Amniotic epithelial cell (primary cell): ENCODE measurements around the gene COMT.

Experiments used
- DNase-seq: peaks from one replicate; pipeline ENCODE4 v3.0.0-alpha.2; 2010; ENCODE audit warnings: low read depth

Gene COMT

DNA sequence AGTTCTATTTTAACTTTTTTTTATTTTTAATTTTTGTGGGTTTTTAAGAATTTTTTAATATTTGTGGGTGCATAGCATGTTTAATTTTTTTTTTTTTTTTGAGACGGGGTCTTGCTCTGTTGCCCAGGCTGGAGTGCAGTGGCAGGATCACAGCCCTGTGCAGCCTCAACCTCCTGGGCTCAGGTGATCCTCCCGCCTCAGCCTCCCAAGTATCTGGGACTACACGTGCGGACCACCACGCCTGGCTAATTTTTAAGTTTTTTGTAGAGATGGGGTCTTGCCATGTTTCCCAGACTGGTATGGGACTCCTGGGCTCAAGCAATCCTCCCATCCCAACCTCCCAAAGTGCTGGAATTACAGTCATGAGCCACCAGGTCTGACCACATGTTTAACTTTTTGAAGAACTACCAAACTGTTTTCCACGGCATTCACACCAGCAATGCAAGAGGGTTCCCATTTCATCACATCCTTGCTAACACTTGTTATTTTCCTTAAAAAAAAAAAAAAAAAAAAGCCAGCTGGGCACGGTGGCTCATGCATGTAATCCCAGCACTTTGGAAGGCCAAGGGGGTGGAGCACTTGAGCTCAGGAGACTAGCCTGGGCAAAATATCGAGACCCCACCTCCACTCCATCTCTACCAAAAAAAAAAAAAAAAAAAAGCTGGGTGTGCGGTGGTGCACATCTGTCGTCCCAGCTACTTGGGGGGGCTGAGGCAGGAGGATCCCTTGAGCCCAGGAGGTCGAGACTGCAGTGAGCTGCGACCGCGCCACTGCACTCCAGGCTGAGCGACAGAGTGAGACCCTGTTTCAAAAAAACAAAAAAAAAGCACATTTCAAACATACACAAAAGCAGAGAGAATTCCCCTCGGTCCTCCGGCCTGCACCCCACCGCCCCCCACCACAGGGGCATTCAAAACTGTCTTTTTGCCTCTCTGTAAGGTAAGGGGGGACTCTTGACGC is 16.8 kb downstream of the COMT start:
- peak; percentile 67 for DNase-seq

DNA sequence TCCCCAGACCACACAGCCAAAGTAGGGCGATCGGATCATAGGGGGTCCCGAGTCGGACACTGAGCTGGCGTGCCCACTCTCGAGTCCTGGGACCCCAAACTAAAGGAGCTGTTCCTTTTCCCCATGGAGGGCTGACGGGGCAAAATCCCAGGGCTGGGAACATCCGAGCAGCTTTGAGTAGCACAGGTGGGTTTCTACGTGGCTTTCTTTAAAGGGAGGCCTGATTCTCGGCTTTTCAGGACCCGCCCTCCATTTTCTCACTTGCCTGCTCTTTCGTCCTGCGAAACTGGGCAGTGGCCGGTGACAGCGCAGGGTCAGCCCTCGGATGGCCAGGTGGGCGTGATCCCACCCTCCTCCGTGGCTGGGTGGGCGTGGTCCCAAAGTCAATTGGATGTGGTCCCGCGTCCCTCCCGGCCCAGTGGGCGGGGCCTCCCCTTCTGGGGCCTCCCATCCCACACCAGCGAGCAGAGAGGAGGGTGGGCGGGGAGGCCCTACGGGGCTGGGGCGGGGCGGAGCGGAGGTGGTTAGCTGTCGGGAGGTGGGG is 17.5 kb downstream of the COMT start:
- peak; percentile 60 for DNase-seq

DNA sequence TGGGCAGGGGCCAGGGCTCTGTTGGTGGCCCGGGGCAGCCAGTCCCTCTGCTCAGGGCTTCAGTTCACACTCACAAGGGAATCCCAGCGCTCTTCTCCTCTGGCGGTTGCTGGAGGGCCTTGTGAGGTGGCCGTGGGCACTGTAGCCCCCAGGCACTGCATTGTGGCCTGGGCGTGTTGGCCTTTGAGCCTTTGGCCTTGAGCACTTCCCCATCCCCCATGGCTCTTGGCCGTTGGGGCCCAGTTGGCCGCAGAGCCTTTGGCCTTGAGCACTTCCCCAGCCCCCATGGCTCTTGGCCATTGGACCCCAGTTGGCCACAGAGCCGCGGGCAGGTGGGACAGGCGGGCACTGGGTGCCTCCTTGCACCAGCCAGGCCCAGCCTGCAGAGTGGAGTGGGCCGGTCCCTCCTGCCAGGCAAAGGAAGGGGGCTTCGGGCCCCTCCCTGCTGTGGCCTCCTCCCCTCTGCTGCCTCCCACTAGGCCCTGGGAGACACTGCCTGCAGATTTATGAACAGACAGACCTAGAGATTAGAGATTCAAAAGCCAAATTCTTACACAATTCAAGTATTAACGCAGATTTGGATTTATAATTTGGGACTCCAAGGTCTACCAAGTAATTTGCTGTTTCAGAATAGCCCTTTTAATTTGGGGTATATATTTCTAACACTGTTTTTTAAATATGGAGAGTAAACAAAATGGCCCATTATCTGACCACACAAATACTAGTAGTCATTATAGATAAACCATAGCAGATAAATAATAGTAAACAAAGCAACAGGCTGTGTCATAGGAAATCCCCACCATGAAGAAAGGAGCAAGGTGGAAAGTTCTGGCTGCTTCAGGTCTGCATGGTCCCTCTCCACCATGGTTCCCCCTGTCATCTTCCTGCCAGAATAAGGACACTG is 18.3 kb downstream of the COMT start:
- peak; percentile 55 for DNase-seq

DNA sequence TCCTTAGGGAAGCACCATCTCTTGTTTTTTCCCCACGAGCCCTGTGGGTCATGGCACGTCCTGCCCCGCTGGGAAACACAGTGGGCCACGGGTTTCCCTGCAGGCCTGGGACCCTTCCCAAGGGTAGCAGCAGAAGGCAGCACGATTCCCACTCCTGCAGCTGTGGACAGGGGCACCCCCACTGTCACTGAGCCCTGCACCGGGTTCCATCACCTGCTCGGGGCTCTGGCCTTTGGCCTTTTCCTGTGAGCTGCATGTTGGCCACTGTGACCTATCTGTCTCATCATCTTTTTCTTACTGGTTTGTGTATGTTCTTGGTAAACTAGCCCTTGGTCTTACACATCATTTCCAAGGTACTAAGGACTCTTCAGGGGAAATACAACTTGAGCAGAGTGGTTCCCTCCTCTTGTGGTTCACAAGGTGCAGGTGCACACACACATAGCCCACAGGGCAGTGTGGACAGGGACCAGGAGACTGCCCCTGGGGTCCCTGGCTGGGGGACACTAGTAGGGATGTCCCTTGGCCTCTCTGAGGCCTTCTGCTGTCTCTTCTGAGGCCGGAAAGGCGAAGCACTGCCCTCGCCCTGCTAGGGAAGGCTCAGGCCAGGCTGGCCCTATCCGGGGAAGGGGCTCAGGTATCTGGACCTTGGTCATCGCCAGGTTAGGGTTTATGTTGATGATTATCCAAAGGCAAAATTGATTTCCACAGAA is 19.1 kb downstream of the COMT start:
- no peak for DNase-seq

DNA sequence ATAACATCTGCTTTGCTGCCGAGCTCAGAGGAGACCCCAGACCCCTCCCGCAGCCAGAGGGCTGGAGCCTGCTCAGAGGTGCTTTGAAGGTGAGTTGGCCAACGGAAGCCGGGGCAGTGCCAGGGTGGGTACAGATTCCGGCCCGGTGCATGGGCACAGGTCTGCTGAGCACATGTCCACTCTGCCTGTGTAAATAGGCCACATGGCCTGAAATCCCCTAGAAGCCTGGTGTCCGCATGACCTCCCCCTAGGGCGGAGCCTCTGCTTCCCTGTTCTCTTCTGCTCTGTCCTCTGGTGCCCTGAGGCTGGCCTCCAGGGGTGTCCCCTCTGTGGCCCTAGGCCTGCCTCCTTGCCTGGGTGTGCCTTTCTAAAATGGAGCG is 19.6 kb downstream of the COMT start:
- DNase-seq, result no peak

DNA sequence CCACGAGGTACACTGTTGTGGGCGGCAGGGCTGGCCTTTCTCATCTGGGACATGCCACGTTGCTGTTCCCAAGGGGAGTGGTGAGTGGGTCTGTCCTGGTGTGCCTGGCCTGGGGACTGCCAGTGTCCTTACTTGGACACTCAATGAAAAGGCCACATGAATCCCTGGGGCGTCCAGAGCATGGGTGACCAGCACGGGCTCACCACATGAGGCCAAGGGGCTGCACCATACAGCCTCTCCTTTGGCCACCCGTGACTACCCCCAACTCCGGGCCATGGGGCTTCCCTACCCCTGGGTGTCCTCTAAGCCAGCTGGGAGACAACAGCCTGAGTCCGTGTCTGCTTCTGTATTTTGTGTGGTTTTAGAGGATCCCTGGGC is 20.3 kb downstream of the COMT start:
- DNase-seq, result no peak

DNA sequence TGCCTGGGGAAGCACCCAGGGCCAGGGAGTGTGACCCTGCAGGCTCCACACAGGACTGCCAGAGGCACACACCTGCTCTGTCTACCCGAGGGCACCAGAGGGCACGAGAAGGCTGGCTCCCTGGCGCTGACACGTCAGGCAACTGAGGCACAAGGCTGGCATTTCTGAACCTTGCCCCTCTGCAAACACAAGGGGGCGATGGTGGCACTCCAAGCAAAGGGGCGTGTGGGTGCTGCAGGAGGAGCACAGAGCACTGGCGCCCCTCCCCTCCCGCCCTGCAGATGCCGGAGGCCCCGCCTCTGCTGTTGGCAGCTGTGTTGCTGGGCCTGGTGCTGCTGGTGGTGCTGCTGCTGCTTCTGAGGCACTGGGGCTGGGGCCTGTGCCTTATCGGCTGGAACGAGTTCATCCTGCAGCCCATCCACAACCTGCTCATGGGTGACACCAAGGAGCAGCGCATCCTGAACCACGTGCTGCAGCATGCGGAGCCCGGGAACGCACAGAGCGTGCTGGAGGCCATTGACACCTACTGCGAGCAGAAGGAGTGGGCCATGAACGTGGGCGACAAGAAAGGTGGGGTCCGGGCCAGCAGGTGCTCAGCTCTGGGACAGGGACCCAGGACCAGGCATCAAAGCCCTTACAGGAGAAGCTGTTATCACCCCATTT is 20.8 kb downstream of the COMT start:
- peak; percentile 79 for DNase-seq

DNA sequence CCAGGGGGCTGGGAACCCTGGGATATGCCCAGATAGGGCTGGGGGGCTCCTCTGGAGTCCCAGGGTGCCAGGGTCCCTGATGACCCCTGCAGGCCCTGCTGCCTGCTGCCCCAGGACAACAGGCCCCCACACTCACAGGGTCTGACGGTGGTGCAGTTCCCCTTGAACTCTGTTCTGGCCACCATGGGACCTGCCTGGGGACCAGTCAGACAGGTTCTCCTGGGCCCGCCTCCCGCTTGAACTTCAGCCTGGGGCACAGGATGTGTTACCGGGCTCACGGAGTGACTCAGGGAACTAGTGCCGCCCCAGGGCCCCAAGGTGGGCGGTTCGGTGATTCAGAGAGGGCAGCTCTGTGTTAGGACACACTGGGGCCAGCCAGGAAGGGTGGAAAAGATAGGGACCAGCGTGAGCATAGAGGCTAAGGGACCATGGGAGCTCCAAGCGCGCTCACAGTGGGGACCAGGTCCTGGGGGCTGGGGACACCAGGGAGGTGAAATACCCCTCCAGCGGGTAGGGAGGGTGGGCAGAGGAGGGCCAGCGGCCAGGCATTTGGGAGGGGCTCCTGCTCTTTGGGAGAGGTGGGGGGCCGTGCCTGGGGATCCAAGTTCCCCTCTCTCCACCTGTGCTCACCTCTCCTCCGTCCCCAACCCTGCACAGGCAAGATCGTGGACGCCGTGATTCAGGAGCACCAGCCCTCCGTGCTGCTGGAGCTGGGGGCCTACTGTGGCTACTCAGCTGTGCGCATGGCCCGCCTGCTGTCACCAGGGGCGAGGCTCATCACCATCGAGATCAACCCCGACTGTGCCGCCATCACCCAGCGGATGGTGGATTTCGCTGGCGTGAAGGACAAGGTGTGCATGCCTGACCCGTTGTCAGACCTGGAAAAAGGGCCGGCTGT is 21.6 kb downstream of the COMT start:
- peak; percentile 82 for DNase-seq

DNA sequence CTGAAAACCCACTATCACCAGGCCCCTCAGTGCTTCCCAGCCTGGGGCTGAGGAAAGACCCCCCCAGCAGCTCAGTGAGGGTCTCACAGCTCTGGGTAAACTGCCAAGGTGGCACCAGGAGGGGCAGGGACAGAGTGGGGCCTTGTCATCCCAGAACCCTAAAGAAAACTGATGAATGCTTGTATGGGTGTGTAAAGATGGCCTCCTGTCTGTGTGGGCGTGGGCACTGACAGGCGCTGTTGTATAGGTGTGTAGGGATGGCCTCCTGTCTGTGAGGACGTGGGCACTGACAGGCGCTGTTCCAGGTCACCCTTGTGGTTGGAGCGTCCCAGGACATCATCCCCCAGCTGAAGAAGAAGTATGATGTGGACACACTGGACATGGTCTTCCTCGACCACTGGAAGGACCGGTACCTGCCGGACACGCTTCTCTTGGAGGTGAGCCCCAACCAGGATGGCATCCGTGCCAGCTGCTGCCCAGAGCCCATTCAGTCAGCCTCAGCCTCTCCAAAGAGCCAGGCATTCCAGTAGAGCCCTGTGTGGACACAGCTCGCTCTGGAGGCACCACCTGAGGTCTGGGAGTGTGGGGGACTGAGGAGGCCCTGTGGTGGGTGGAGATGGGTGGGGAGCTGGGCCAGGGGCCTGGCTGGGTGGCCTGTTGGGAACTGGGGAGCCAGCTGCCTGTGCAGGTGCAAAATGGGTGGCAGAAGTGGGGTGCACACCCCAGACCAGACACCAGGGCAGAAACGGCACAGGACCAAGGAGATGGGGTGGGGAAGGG is 22.5 kb downstream of the COMT start:
- no peak for DNase-seq

DNA sequence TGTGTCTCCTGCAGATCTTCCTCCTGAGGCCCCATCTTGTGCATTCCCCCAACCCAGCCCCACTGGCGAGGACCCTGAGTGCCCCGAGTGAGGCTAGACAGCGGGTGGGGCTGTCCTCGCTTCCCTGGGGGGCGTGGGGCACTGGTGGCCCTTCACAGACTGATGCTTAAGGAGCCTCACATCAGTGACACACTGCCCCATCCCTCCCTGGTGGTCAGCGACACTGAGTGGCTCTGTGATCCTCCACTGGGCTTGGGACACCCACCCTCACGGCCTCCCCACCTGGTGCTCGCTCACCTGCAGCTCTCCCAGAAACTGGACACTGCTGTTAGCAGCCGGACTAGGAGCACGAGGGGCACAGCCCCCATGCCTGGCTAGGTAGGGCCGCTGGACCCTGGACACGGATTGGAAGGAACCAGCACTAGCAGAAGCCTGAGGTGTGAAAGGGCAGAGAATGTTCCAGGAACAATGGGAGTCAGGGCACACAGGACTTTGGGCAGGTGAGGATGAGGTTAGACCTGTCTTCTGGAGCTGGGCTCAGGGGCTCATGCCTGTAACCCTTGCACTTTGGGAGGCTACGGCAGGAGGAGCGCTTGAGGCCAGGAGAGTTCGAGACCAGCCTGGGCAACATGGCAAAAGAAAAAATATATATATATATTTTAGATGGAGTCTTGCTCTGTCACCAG is 23.3 kb downstream of the COMT start:
- DNase-seq, result no peak

DNA sequence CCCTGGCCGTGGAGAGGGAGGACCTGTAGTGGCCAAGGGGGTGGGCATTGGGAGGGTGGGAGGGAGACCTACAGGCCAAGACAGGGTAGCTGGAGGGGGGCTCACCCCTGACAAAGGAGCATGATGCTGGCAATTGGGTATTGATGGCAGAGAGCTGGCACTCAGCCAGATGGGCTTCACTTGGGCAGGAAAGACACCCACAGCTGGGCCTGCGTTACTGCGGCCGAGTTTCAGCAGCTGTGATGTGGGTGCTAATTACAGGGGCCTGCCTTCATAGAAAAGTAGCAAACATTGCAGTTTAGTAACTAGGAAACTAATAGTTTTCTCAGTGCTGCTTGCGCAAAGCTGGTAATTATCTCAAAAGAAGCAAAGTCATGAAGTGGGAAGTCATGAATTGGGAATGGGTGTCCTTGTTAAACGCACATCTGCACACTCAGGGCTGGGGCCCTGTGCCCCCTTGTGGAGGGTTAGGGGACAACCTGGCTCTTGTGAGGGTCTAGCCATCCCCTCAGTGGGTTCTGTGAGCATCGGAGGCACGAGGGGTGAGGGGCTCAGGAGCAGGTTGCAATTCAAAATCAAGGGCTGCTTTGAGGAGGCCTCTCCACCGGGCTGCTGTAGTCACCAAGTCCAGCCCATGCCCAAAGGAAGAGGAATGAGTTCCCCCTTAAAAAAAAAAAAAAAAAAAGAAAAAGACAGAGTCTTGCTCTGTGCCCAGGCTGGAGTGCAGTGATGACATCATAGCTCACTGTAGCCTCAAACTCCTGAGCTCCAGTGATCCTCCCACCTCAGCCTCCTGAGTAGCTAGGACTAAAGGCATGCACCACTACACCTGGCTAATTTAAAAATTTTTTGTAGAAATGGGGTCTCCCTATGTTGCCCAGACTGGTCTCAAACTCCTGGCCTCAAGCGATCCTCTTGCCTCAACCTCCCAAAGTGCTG is 24.5 kb downstream of the COMT start:
- no peak for DNase-seq

DNA sequence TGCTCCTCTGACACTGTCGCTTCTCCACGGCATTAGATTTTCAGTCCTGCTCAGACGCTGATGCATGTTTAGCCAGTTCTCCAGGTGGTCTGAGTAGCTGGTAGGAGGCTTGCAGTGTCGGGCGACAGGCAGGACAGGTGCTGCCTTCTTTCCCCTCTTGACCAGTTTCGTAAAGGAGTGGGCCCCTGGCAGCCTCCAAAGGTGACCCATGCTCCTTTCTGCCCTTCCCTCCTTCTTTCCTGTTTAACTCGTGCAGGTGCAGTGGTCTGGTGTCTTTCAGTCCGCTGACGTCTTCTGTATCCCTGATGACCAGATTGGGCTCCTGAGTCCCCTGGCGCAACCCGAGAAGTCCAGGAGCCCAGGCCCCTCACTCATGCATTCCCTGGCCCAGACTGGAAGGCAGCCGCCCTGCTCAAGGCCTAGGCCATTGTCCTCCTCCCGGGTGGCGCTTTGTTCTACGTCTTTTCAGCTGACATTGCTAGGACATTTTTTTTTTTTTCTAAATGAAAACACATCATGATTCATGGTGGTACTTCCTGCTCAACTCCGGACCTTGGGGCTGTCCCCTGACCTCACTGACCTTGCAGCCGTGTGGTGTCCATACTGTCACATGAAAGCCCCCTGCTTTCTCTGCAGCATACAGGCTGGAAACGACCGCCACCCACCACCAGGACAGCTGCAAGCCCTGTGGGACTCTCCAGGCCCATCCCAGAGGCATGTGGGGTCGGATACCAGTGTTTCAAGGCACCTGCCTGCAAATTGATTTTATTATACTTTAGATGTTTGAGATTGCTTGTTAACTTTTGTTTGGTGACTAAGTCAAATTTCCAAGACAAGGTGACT is 25.6 kb downstream of the COMT start:
- no peak for DNase-seq

DNA sequence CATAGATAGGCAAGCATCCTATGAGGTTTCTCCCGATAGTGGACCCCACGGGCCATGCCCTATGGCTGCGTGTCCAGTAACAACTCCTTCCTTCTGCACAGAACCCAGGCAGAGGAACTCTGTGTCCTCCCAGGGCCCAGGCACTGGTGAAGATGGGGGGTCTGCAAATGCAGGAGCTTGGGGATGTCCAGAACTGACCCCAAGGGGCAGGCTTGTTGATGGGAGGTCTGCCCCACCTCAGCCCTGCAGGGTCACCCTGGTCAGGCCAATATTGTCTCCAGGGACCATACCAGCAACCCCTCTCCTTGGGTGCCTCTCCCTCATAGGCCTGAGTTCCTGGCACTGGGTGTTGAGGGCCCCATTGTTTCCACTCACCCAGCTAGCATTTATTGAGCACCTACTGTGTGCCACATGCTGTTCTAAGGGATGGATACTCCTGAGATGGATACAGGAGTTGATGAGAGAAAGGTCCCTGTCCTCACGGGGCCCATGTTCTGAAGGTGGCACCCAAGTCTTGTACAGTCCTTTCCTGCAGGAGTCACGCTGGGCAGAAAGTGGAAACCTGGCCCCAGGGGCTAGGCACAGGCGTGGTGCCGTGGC is 26.4 kb downstream of the COMT start:
- DNase-seq, result no peak

DNA sequence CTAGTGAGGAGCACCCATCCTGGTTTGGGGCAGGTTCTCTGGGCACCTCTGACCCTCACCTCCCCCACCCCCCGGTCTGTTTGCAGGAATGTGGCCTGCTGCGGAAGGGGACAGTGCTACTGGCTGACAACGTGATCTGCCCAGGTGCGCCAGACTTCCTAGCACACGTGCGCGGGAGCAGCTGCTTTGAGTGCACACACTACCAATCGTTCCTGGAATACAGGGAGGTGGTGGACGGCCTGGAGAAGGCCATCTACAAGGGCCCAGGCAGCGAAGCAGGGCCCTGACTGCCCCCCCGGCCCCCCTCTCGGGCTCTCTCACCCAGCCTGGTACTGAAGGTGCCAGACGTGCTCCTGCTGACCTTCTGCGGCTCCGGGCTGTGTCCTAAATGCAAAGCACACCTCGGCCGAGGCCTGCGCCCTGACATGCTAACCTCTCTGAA is 26.9 kb downstream of the COMT start:
- DNase-seq, result no peak

DNA sequence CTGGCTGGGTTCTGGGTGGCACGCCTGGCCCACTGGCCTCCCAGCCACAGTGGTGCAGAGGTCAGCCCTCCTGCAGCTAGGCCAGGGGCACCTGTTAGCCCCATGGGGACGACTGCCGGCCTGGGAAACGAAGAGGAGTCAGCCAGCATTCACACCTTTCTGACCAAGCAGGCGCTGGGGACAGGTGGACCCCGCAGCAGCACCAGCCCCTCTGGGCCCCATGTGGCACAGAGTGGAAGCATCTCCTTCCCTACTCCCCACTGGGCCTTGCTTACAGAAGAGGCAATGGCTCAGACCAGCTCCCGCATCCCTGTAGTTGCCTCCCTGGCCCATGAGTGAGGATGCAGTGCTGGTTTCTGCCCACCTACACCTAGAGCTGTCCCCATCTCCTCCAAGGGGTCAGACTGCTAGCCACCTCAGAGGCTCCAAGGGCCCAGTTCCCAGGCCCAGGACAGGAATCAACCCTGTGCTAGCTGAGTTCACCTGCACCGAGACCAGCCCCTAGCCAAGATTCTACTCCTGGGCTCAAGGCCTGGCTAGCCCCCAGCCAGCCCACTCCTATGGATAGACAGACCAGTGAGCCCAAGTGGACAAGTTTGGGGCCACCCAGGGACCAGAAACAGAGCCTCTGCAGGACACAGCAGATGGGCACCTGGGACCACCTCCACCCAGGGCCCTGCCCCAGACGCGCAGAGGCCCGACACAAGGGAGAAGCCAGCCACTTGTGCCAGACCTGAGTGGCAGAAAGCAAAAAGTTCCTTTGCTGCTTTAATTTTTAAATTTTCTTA is 27.8 kb downstream of the COMT start:
- no peak for DNase-seq

DNA sequence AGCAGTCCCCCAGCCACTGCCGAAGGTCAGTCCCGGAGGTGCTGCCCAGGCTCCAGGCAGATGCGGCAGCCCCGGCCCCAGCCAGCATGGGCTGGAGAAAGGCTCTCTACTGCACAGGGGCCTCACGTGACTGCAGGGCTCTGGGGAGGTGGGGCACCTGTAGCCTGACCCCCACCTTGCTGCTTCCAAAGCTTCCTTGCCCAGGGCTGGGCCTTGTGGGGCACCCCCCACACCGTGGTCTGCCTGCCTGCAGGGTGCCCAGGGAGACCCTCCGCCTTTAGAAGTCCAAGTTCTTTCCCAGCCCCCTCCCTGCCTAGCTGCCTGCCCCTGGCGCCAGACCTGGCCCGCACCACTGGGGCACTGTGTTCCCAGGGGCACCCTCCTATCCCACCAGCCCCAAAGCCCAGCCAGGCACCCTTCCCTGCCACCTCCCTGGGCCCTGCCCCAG is 28.5 kb downstream of the COMT start:
- DNase-seq, result no peak
